WTC11 (cell line): Measurements from ENCODE around the gene PAQR4. TPM values are rescaled to one million over a fixed set of nuclear protein-coding genes. Genes with fewer than 3 reads are reported as not detected.

Source experiments
- ATAC-seq: fragments of 200-7000 bp; cut with Tn5 transposase; 2 replicates; pipeline ENCODE4 v1.10.0; 2021; ENCODE audit warnings: mild to moderate bottlenecking, moderate library complexity
- CTCF ChIA-PET: fragments of 300-600 bp; sonication (Branson Sonifier 250); formaldehyde crosslinking; loops from one replicate; lab custom pipeline; 2021; ENCODE audit warnings: antibody characterized with exemption; lab: Charles Lee
- POLR2A ChIA-PET: fragments of 350-600 bp; sonication (Branson Sonifier 250); formaldehyde crosslinking; loops from one replicate; lab custom pipeline; 2021; ENCODE audit warnings: antibody characterized with exemption; lab: Charles Lee
- DNase-seq: peaks from one replicate; pipeline ENCODE4 v3.0.0; 2021; ENCODE audit warnings: low spot score
- H3K27ac Mint-ChIP-seq: 2 replicates; pipeline ENCODE4 v1.8.0; 2021; ENCODE audit warnings: mixed read lengths
- H3K27me3 Mint-ChIP-seq: 2 replicates; pipeline ENCODE4 v1.8.0; 2021; ENCODE audit warnings: low read depth, mild to moderate bottlenecking, moderate library complexity, mixed read lengths
- H3K36me3 Mint-ChIP-seq: 2 replicates; pipeline ENCODE4 v1.8.0; 2021; ENCODE audit warnings: mixed read lengths
- H3K4me1 Mint-ChIP-seq: 2 replicates; pipeline ENCODE4 v1.8.0; 2022; ENCODE audit warnings: mixed read lengths
- H3K4me3 Mint-ChIP-seq: 2 replicates; pipeline ENCODE4 v1.8.0; 2021; ENCODE audit warnings: mild to moderate bottlenecking, moderate library complexity, mixed read lengths
- H3K9me3 Mint-ChIP-seq: 2 replicates; pipeline ENCODE4 v1.8.0; 2021; ENCODE audit warnings: mixed read lengths
- CREM ChIP-seq: sonication (generic); formaldehyde crosslinking; IDR thresholded peaks from 2 replicates; pipeline ENCODE4 v1.8.1; 2022; ENCODE audit warnings: mild to moderate bottlenecking, missing genetic modification reagents, moderate library complexity
- GTF2I ChIP-seq: fragments of 250-450 bp; sonication (Bioruptor Pico); conservative IDR thresholded peaks from 2 replicates; pipeline ENCODE4 v1.4.0; 2021; ENCODE audit warnings: mild to moderate bottlenecking
- KAT7 ChIP-seq: sonication (generic); formaldehyde crosslinking; IDR thresholded peaks from 2 replicates; pipeline ENCODE4 v1.8.1; 2023; ENCODE audit warnings: missing genetic modification reagents, mild to moderate bottlenecking, borderline replicate concordance
- NFE2L1 ChIP-seq: sonication (generic); formaldehyde crosslinking; IDR thresholded peaks from 2 replicates; pipeline ENCODE4 v1.8.1; 2023; ENCODE audit warnings: missing genetic modification reagents
- NR1H2 ChIP-seq: sonication (generic); formaldehyde crosslinking; IDR thresholded peaks from 2 replicates; pipeline ENCODE4 v1.9.0; 2021; ENCODE audit warnings: mild to moderate bottlenecking, moderate library complexity, missing genetic modification reagents
- PRRX2 ChIP-seq: fragments of 250-450 bp; sonication (Bioruptor Pico); IDR thresholded peaks from 2 replicates; pipeline ENCODE4 v1.8.0; 2021; ENCODE audit warnings: mild to moderate bottlenecking
- RORB ChIP-seq: fragments of 250-450 bp; sonication (Bioruptor Pico); IDR thresholded peaks from 2 replicates; pipeline ENCODE4 v1.9.0; 2021; ENCODE audit warnings: mild to moderate bottlenecking
- SMAD4 ChIP-seq: sonication (generic); formaldehyde crosslinking; IDR thresholded peaks from 2 replicates; pipeline ENCODE4 v1.8.0; 2022; ENCODE audit warnings: mild to moderate bottlenecking, missing genetic modification reagents
- TCF7 ChIP-seq: sonication (generic); formaldehyde crosslinking; IDR thresholded peaks from 2 replicates; pipeline ENCODE4 v1.8.0; 2022; ENCODE audit warnings: mild to moderate bottlenecking, low read depth, missing genetic modification reagents, moderate library complexity
- TEAD4 ChIP-seq: sonication (generic); formaldehyde crosslinking; IDR thresholded peaks from 2 replicates; pipeline ENCODE4 v1.8.0; 2022; ENCODE audit warnings: mild to moderate bottlenecking, missing genetic modification reagents
- ZNF416 ChIP-seq: fragments of 250-450 bp; sonication (Bioruptor Pico); IDR thresholded peaks from 2 replicates; pipeline ENCODE4 v1.9.0; 2021; ENCODE audit warnings: mild to moderate bottlenecking, inconsistent platforms
- total RNA-seq: library from RNA; stranded (reverse); gene quantifications from 3 replicates; pipeline ENCODE4 v1.2.3, GENCODE V29; 2021
- TF ChIP-seq, protein P1 (sequence below): sonication (generic); formaldehyde crosslinking; IDR thresholded peaks from 2 replicates; pipeline ENCODE4 v1.8.1; 2023; ENCODE audit warnings: mild to moderate bottlenecking, missing genetic modification reagents, moderate library complexity
- TF ChIP-seq, protein P2 (sequence below): sonication (generic); formaldehyde crosslinking; IDR thresholded peaks from 2 replicates; pipeline ENCODE4 v1.8.1; 2022; ENCODE audit warnings: mild to moderate bottlenecking, missing genetic modification reagents, moderate library complexity, borderline replicate concordance
- TF ChIP-seq, protein P3 (sequence below): fragments of 250-450 bp; sonication (Bioruptor Pico); IDR thresholded peaks from 2 replicates; pipeline ENCODE4 v1.9.0; 2021; ENCODE audit warnings: mild to moderate bottlenecking
- TF ChIP-seq, protein P4 (sequence below): sonication (generic); formaldehyde crosslinking; IDR thresholded peaks from 2 replicates; pipeline ENCODE4 v1.8.0; 2023; ENCODE audit warnings: missing genetic modification reagents
- TF ChIP-seq, protein P5 (sequence below): sonication (generic); formaldehyde crosslinking; IDR thresholded peaks from 2 replicates; pipeline ENCODE4 v1.8.0; 2022; ENCODE audit warnings: mild to moderate bottlenecking, missing genetic modification reagents

Gene PAQR4
- total RNA-seq, 1 experiment from 2014 or later: 32.4 TPM

DNA sequence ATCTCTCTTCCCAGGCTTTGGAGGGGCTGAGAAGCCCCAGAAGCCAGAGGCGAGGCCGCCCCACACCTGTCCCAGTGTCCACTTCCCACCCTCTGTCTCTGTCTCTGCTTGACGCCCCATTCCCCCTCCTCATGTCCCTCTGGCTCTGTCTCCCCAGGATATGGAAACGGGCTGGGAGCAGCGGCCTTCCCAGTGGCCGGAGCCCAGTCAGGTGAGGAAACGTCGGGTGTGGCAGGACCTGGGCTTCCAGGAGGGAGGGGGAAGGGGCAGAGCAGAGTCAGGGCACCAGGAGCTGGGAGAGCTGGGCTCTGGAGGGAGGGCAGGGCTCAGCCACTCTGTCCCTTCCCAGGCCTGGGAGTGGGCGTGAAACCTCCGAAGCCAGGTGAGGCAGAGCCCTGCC lies 21.7 kb downstream of the PAQR4 start:
- ATAC-seq (peak; percentile 32), DNase-seq (no peak)
- CTCF ChIA-PET: interaction anchor here (0.7 to 3.1 kb wide), 7 partner anchors 10 to 41 kb away, joined by 3 to 13 read pairs (median 9); partner anchors contain the start of gene KREMEN2
- H3K4me1 Mint-ChIP-seq: peaks cover 21% of the 10 kb centered on the region
- no peaks in the 10 kb centered on the region for H3K9me3 Mint-ChIP-seq
- H3K4me3 Mint-ChIP-seq: no peak overlapping the region
- no peak overlapping the region for H3K27ac Mint-ChIP-seq
- H3K27me3 Mint-ChIP-seq: no peaks in the 10 kb centered on the region
- TF ChIP-seq, protein P1, sequence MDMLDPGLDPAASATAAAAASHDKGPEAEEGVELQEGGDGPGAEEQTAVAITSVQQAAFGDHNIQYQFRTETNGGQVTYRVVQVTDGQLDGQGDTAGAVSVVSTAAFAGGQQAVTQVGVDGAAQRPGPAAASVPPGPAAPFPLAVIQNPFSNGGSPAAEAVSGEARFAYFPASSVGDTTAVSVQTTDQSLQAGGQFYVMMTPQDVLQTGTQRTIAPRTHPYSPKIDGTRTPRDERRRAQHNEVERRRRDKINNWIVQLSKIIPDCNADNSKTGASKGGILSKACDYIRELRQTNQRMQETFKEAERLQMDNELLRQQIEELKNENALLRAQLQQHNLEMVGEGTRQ (CRISPR knock-in tag): peak; percentile 15; the same call in 1 of the 2 replicates
- TF ChIP-seq, protein P2, sequence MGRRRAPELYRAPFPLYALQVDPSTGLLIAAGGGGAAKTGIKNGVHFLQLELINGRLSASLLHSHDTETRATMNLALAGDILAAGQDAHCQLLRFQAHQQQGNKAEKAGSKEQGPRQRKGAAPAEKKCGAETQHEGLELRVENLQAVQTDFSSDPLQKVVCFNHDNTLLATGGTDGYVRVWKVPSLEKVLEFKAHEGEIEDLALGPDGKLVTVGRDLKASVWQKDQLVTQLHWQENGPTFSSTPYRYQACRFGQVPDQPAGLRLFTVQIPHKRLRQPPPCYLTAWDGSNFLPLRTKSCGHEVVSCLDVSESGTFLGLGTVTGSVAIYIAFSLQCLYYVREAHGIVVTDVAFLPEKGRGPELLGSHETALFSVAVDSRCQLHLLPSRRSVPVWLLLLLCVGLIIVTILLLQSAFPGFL: no peak
- POLR2A ChIA-PET: interaction anchor here (0.9 to 1.4 kb wide), 3 partner anchors 10 to 23 kb away, joined by 3 to 5 read pairs (median 3); no protein-coding TSS in a partner anchor
- H3K36me3 Mint-ChIP-seq: no peaks in the 10 kb centered on the region

DNA sequence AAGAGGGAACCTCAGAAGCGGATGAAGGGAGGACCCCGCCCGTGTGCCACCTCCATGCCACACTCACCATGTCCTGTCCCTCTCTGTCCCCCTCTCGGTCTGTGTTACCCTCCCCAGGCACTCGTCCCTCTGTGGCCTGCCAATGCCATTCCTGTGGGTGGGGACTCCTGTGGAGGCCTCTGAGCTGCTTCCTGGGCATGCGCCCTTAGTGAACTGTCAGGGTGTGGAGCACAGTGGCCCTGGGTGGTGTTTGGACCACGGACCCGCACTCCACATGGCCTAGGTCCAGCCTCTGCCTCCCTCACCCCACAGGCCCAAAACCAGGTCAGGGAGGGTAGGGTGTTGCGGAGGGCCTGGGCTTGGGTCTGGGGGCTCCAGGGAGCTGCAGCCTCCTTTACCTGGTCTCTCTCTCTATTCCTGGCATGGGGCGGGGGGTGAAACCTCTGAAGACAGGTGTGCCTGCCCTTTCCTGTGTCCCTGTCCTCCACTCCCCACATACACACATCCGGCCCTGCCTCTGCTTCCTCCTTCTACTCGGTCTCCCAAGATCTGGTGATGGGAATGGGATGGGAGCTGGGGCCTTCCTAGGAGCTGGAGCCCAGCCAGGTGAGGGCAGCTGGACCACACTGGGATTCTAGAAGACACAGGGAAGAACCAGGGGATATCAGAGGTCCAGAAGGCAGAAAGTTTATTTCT lies 22.6 kb downstream of the PAQR4 start:
- no peaks in the 10 kb centered on the region for H3K36me3 Mint-ChIP-seq

More for the DNA sequence above, 22.6 kb downstream of the PAQR4 start:
- H3K27me3 Mint-ChIP-seq: no peaks in the 10 kb centered on the region
- peaks cover 21% of the 10 kb centered on the region for H3K4me1 Mint-ChIP-seq
- POLR2A ChIA-PET: interaction anchor here (0.6 to 1.4 kb wide), 4 partner anchors 10 to 40 kb away, joined by 3 to 5 read pairs (median 3); no protein-coding TSS in a partner anchor
- H3K9me3 Mint-ChIP-seq: no peaks in the 10 kb centered on the region
- H3K27ac Mint-ChIP-seq: peak overlapping the region; percentile 76
- TF ChIP-seq KAT7 (CRISPR knock-in tag) (no peak), NFE2L1 (CRISPR knock-in tag) (no peak), NR1H2 (no peak), TCF7 (CRISPR knock-in tag) (no peak), SMAD4 (no peak), RORB (CRISPR knock-in tag) (no peak), GTF2I (no peak), ZNF416 (CRISPR knock-in tag) (no peak), PRRX2 (CRISPR knock-in tag) (no peak), CREM (CRISPR knock-in tag) (no peak), TEAD4 (no peak)
- TF ChIP-seq, protein P3, sequence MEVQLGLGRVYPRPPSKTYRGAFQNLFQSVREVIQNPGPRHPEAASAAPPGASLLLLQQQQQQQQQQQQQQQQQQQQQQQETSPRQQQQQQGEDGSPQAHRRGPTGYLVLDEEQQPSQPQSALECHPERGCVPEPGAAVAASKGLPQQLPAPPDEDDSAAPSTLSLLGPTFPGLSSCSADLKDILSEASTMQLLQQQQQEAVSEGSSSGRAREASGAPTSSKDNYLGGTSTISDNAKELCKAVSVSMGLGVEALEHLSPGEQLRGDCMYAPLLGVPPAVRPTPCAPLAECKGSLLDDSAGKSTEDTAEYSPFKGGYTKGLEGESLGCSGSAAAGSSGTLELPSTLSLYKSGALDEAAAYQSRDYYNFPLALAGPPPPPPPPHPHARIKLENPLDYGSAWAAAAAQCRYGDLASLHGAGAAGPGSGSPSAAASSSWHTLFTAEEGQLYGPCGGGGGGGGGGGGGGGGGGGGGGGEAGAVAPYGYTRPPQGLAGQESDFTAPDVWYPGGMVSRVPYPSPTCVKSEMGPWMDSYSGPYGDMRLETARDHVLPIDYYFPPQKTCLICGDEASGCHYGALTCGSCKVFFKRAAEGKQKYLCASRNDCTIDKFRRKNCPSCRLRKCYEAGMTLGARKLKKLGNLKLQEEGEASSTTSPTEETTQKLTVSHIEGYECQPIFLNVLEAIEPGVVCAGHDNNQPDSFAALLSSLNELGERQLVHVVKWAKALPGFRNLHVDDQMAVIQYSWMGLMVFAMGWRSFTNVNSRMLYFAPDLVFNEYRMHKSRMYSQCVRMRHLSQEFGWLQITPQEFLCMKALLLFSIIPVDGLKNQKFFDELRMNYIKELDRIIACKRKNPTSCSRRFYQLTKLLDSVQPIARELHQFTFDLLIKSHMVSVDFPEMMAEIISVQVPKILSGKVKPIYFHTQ: no peak
- TF ChIP-seq, protein P4, sequence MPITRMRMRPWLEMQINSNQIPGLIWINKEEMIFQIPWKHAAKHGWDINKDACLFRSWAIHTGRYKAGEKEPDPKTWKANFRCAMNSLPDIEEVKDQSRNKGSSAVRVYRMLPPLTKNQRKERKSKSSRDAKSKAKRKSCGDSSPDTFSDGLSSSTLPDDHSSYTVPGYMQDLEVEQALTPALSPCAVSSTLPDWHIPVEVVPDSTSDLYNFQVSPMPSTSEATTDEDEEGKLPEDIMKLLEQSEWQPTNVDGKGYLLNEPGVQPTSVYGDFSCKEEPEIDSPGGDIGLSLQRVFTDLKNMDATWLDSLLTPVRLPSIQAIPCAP (CRISPR knock-in tag): no peak
- TF ChIP-seq, protein P2: no peak
- TF ChIP-seq, protein P1 (CRISPR knock-in tag): no peak
- TF ChIP-seq, protein P5, sequence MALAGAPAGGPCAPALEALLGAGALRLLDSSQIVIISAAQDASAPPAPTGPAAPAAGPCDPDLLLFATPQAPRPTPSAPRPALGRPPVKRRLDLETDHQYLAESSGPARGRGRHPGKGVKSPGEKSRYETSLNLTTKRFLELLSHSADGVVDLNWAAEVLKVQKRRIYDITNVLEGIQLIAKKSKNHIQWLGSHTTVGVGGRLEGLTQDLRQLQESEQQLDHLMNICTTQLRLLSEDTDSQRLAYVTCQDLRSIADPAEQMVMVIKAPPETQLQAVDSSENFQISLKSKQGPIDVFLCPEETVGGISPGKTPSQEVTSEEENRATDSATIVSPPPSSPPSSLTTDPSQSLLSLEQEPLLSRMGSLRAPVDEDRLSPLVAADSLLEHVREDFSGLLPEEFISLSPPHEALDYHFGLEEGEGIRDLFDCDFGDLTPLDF: no peak
- CTCF ChIA-PET: interaction anchor here (0.6 to 3.1 kb wide), 8 partner anchors 9 to 40 kb away, joined by 3 to 13 read pairs (median 9); partner anchors contain the start of gene KREMEN2
- no peak overlapping the region for H3K4me3 Mint-ChIP-seq
- DNase-seq: no peak
- ATAC-seq: no peak
